Measurements from ENCODE around the gene LGSN. TPM values are rescaled to one million over a fixed set of nuclear protein-coding genes. Genes with fewer than 3 reads are reported as not detected.
"Not testable (repeated sequence)": the region's sequence is repeated elsewhere in the genome, so short reads cannot be mapped to it uniquely, and the experiment has no call there.

LGSN gene
- total RNA-seq, 2 donors from 2014 or later: 0.37 TPM; not detected in 1

- no peak overlapping the region for H3K27ac ChIP-seq (ENCODE audit: low read depth, low read length)
- WGBS, 2 experiments (ENCODE audit: insufficient coverage in 1 of 2, insufficient read length in 1 of 2): 88 to 94% methylated on average over 1 to 2 of the region's 2 CpGs
Observed at GRCh38 chr6:63347599-63347998, 27.8 kb upstream of the LGSN start.

GRCh38 chr6:63346217-63346835 is 26.5 kb upstream of the LGSN start:
- no peaks in the 10 kb centered on the region for H3K27me3 ChIP-seq (ENCODE audit: control insufficient read depth, insufficient read depth, low read length, poor library complexity, severe bottlenecking)
- no peak overlapping the region for H3K27ac ChIP-seq (ENCODE audit: low read depth, low read length)
- H3K4me3 ChIP-seq (ENCODE audit: low read length): no peak overlapping the region
- Mint-ChIP-seq H3K4me1 (no peaks in the 10 kb centered on the region), H3K36me3 (ENCODE audit: low read depth) (no peaks in the 10 kb centered on the region), H3K27me3 (ENCODE audit: insufficient read depth) (no peaks in the 10 kb centered on the region), H3K4me3 (no peak overlapping the region), H3K9me3 (no peaks in the 10 kb centered on the region), H3K27ac (no peak overlapping the region)
- TF ChIP-seq CTCF (conservative IDR thresholded peaks at IDR 0.05): no peak
- no peaks in the 10 kb centered on the region for H3K36me3 ChIP-seq (ENCODE audit: control insufficient read depth, insufficient read depth, low read length)
- 92 to 96% methylated on average over 3 to 7 of the region's 7 CpGs for WGBS, 2 experiments (ENCODE audit: insufficient coverage in 1 of 2, insufficient read length in 1 of 2)
- no peaks in the 10 kb centered on the region for H3K4me1 ChIP-seq (ENCODE audit: control insufficient read depth, insufficient read depth, low read length)
- H3K9ac ChIP-seq (ENCODE audit: extremely low read depth, low read length, poor library complexity, severe bottlenecking): no peak overlapping the region
- no peak for DNase-seq
- no peaks in the 10 kb centered on the region for H3K9me3 ChIP-seq (ENCODE audit: control insufficient read depth, low read length)

More at GRCh38 chr6:63347599-63347998, 27.8 kb upstream of the LGSN start:
- Histone ChIP-seq H3K4me1 (ENCODE audit: control insufficient read depth, insufficient read depth, low read length) (no peaks in the 10 kb centered on the region), H3K27me3 (ENCODE audit: control insufficient read depth, insufficient read depth, low read length, poor library complexity, severe bottlenecking) (no peaks in the 10 kb centered on the region), H3K36me3 (ENCODE audit: control insufficient read depth, insufficient read depth, low read length) (no peaks in the 10 kb centered on the region), H3K9ac (ENCODE audit: extremely low read depth, low read length, poor library complexity, severe bottlenecking) (no peak overlapping the region), H3K9me3 (ENCODE audit: control insufficient read depth, low read length) (no peaks in the 10 kb centered on the region), H3K4me3 (ENCODE audit: low read length) (no peak overlapping the region)
- Mint-ChIP-seq H3K9me3 (no peaks in the 10 kb centered on the region), H3K27me3 (ENCODE audit: insufficient read depth) (peaks cover 4% of the 10 kb centered on the region), H3K27ac (no peak overlapping the region), H3K36me3 (ENCODE audit: low read depth) (no peaks in the 10 kb centered on the region), H3K4me3 (no peak overlapping the region), H3K4me1 (no peaks in the 10 kb centered on the region)
- TF ChIP-seq CTCF (conservative IDR thresholded peaks at IDR 0.05): no peak
- DNase-seq: no peak

GRCh38 chr6:63340351-63340750 is 20.6 kb upstream of the LGSN start:
- H3K4me3 ChIP-seq (ENCODE audit: low read length): no peak overlapping the region
- Mint-ChIP-seq H3K27ac (no peak overlapping the region), H3K4me1 (no peaks in the 10 kb centered on the region), H3K36me3 (ENCODE audit: low read depth) (no peaks in the 10 kb centered on the region), H3K4me3 (no peak overlapping the region), H3K27me3 (ENCODE audit: insufficient read depth) (no peaks in the 10 kb centered on the region), H3K9me3 (no peaks in the 10 kb centered on the region)
- no peaks in the 10 kb centered on the region for H3K36me3 ChIP-seq (ENCODE audit: control insufficient read depth, insufficient read depth, low read length)
- H3K27me3 ChIP-seq (ENCODE audit: control insufficient read depth, insufficient read depth, low read length, poor library complexity, severe bottlenecking): no peaks in the 10 kb centered on the region
- no peak overlapping the region for H3K9ac ChIP-seq (ENCODE audit: extremely low read depth, low read length, poor library complexity, severe bottlenecking)
- DNase-seq: no peak
- no peak overlapping the region for H3K27ac ChIP-seq (ENCODE audit: low read depth, low read length)
- no peaks in the 10 kb centered on the region for H3K9me3 ChIP-seq (ENCODE audit: control insufficient read depth, low read length)
- TF ChIP-seq CTCF (conservative IDR thresholded peaks at IDR 0.05): no peak
- no peaks in the 10 kb centered on the region for H3K4me1 ChIP-seq (ENCODE audit: control insufficient read depth, insufficient read depth, low read length)

GRCh38 chr6:63334652-63335051 is 14.9 kb upstream of the LGSN start:
- H3K4me3 Mint-ChIP-seq; H3K27ac ChIP-seq (ENCODE audit: low read depth, low read length); H3K9ac ChIP-seq (ENCODE audit: extremely low read depth, low read length, poor library complexity, severe bottlenecking); DNase-seq; H3K27me3 Mint-ChIP-seq (ENCODE audit: insufficient read depth); H3K27ac Mint-ChIP-seq; H3K27me3 ChIP-seq (ENCODE audit: control insufficient read depth, insufficient read depth, low read length, poor library complexity, severe bottlenecking); H3K4me3 ChIP-seq (ENCODE audit: low read length); H3K4me1 ChIP-seq (ENCODE audit: control insufficient read depth, insufficient read depth, low read length); H3K4me1 Mint-ChIP-seq; H3K9me3 ChIP-seq (ENCODE audit: control insufficient read depth, low read length); H3K36me3 Mint-ChIP-seq (ENCODE audit: low read depth); H3K9me3 Mint-ChIP-seq; H3K36me3 ChIP-seq (ENCODE audit: control insufficient read depth, insufficient read depth, low read length): not testable (repeated sequence)
- 86% methylated on average over 2 of the region's 2 CpGs; no CpG with 5 or more reads in 1 of the 2 experiments for WGBS, 2 experiments (ENCODE audit: insufficient coverage in 1 of 2, insufficient read length in 1 of 2)
